SW 1271 (cell line): ENCODE measurements around the gene EIF2S1.
A peak's percentile ranks its signal among the peaks of the same experiment; 100 is the strongest.
"Not testable (repeated sequence)": the region's sequence is repeated elsewhere in the genome, so short reads cannot be mapped to it uniquely, and the experiment has no call there.

Experiments
- DNase-seq, 2 experiments: peaks; one replicate each; lab custom pipeline; 2025; lab: John Stamatoyannopoulos, UW

EIF2S1 gene

GRCh38 chr14:67411370-67411769 lies 51.2 kb downstream of the EIF2S1 start:
- DNase-seq: peak in 1 of 2 experiments; percentile 48

GRCh38 chr14:67411820-67412421 lies 51.8 kb downstream of the EIF2S1 start, which contains the start of gene PLEK2:
Gene PLEK2 (minus strand): TSS chr14:67412165. CDS start chr14:67412059, 106 bp downstream.
- peak in 1 of 2 experiments; percentile 66 for DNase-seq

GRCh38 chr14:67413806-67414769 lies 54.0 kb downstream of the EIF2S1 start:
- peak; percentile 90 to 91 for DNase-seq

DNA sequence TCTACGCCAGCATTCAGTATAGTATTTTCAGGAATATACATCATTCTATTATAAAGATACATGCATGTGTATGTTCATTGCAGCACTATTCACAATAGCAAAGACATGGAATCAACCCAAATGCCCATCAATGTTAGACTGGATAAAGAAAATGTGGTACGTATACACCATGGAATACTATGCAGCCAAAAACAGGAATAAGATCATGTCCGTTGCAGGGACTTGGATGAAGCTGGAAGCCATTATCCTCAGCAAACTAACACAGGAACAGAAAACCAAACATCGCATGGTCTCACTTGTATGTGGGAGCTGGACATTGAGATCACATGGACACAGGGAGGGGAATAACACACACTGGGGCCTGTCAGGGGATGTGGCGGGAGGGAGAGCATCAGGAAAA lies 55.5 kb downstream of the EIF2S1 start:
- DNase-seq: not testable (repeated sequence)

DNA sequence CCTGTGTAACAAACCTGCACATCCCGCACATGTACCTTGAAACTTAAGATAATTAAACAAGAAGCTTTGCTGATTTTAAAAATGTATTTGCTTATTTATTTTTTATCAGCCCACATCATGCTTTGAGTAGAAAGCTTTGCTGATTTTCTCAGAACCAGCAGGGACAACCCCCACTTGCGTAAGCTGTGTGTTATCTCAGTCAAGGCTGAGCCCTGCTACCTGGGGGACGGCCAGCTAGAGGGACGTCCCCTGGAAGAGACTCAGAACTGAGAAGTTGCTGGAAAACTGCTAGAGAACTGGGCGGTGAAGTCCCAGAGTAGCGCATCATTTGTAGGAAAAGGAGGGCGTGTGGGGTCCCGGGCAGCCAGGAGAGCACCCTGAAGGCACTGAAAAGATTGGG lies 56.0 kb downstream of the EIF2S1 start:
- DNase-seq: no peak

DNA sequence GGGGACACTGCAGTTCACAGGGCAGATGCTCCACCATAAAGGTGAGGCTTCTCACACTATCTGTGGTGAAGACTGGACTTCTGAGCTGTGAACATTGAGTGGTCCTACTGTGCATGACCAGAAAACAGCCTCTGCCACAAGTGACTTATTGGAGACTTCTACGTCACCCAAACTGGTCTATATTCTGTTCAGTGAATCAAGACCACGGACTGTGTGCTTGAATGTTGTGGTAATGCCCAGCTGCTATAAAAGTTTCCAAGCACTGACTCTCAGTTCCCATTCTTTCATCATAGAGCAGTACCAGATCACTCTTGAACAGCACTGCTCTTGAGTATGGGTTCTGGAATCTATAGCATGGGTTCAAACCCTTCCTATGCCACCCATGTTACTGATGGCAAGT lies 56.7 kb downstream of the EIF2S1 start:
- no peak for DNase-seq

- DNase-seq: no peak
These were observed 57.5 kb downstream of the EIF2S1 start for GRCh38 chr14:67417633-67418032.

DNA sequence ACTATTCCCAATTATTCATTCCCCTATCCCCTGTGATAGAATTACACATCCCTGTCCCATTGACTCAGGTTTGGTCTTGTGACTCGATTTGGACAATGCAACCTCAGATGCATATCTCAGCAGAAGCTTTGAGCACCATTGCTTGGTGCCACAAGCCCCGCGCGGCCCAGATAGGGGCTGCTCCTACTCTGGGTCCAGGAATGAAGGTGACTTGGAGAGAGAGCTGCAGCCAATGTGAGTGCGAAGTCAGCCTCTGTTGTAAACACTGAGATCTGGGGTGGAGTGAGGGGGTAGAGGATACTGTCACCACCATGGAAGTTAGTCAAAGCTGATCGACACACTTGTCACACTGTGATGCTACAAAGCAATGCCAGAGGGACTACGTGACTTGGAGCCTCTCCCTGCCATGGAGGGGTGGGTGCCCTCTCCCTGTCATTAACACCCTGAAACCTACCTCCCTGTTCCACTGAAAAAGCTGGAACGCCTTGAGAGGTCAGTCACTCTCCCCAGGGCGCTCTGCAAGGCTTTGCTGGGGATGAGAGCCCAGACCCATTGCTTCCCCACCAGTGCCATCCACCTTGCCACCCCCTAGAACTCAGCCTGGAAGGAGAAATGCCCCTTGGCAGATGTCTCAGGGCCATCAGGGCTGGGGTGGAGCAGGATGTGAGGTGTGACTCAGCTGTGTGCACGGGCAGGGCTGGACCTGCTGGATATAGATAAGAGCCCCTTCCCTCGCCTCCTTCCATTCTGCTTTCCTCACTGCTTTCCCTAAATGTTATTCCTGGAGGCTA lies 58.5 kb downstream of the EIF2S1 start:
- peak; percentile 32 to 61 for DNase-seq

GRCh38 chr14:67420102-67420739 lies 60.1 kb downstream of the EIF2S1 start:
- DNase-seq: no peak

- DNase-seq: no peak
These were observed 61.5 kb downstream of the EIF2S1 start for GRCh38 chr14:67421356-67422224.

- DNase-seq: no peak
These were observed 63.3 kb downstream of the EIF2S1 start for GRCh38 chr14:67423424-67423823.

GRCh38 chr14:67424539-67424938 lies 64.4 kb downstream of the EIF2S1 start:
- DNase-seq: no peak

- DNase-seq: no peak
These were observed 65.5 kb downstream of the EIF2S1 start for GRCh38 chr14:67425608-67426007.

GRCh38 chr14:67426161-67426560 lies 66.0 kb downstream of the EIF2S1 start:
- no peak for DNase-seq

DNA sequence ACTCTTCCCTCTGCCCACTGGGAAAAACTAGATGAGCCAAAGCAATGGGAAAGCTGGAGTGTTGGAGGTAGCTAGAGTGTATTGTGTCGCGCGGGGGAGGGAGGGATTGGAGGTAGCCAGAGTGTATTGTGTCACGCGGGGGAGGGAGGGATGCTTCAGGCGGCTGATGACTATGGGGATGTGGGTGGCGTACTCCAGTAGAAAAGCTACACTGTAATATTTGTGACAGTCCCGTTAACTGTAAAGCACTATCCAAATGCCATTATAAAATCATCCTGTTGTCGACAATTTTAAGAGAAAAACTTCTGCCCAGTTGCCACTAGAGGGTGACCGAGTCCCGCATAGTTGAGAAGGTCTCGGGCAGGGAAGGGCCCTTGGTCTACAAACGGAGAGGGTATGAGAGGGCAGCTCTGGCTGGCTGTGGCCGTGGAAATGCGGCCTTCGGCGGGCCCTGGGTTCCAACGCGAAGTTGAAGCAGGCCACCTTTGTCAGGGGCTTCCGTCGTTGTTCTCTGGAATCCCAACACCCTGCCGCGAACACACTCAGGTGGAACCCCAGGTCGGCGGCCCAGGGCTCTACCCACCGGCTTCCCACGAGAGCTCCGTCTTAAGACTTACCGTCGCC lies 67.0 kb downstream of the EIF2S1 start:
- peak; percentile 61 to 81 for DNase-seq

DNA sequence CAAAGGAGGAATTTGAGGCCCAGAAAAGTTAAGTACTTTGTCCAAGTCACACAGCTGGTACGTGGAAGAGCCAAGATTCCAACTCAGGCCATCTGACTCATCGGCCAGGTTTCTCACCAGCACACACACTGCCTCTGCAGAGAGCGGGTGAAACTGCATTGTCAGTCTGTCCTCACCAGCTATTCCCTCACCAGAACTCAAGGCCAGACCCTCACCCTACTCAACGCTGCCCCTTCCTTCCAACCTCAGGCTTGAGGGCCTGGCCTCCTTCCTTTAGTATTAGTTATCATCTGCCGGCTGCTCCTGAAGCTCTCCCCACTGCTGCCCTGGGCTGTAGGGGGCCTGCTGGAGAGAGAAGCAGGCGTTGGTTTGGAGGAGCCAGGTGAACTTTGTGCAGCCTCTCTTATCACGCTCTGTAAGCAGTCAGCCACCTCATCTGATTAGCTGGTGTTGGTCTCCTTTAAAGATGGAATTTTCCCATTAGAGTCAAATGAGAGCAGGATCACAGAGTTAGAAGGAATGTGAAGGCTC lies 68.4 kb downstream of the EIF2S1 start:
- peak in 1 of 2 experiments; percentile 12 for DNase-seq

- DNase-seq: no peak
These were observed 69.5 kb downstream of the EIF2S1 start for GRCh38 chr14:67429510-67430205.

- no peak for DNase-seq
These were observed 72.0 kb downstream of the EIF2S1 start for GRCh38 chr14:67432050-67432564.

GRCh38 chr14:67435603-67436002 lies 75.5 kb downstream of the EIF2S1 start:
- DNase-seq: no peak
